ENCODE results near the gene UCP3. TPM values are rescaled to one million over a fixed set of nuclear protein-coding genes. Genes with fewer than 3 reads are reported as not detected.

Gene UCP3
- total and polyA plus RNA-seq, 8 donors: under 0.01 to 28.0 (median 0.70) TPM; not detected in 1

DNA sequence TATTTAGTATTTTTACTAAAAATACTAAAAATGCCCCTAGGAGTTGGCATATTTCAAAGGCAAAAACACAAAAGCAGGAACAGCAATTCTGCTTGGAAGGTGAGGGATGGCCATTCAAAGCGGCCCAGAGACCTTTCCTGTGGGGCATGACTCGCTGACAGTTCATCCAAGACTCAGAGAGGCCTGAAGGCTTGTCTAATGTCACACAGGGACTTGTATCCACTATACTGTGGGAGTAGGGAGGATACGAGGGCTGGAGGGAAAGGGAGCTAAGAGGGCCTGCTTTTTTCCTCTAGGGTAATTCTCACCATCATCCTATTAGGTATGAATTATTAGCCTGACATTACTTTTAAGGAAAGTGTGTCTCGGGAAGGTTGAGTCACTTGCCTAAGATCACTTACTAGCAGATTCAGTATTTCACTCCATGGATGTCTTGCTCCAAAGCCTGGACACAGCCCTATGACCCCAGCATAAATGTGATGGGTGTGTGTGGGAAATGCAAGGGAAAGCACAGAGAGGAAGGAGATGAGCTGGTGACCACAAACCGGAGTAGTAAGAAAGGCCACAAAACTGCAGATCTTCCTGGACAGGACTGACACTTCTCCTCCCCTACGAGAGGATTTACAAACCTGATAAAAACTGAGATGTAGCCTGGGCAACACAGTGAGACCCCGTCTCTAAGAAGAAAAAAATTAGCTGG, 16.7 kb upstream of the UCP3 start:
- Histone ChIP-seq H3K4me1 (peaks cover 0 to 36% (median 6%) of the 10 kb centered on the region in 4 donors), H3K36me3 (peaks cover 0 to 40% (median 35%) of the 10 kb centered on the region in 4 donors), H3K27me3 (no peaks in the 10 kb centered on the region), H3K27ac (no peak overlapping the region), H3K4me3 (no peak overlapping the region), H3K9me3 (no peaks in the 10 kb centered on the region)
- intact Hi-C loops (cut with DNase I; ENCODE audit: low total_unique reads): loop anchor here (10.0 kb wide), 1 partner anchor 51 kb away; no protein-coding TSS in a partner anchor
- 85 to 92% (median 91%) methylated on average over 7 of the region's 7 CpGs for WGBS, 5 donors
- no peak for DNase-seq
- TF ChIP-seq EP300 (IDR thresholded peaks at IDR 0.05): no peak
- TF ChIP-seq POLR2AphosphoS5 (IDR thresholded peaks at IDR 0.05): no peak
- no peak for TF ChIP-seq CTCF (IDR thresholded peaks at IDR 0.05)
- TF ChIP-seq POLR2A (IDR thresholded peaks at IDR 0.05): no peak

DNA sequence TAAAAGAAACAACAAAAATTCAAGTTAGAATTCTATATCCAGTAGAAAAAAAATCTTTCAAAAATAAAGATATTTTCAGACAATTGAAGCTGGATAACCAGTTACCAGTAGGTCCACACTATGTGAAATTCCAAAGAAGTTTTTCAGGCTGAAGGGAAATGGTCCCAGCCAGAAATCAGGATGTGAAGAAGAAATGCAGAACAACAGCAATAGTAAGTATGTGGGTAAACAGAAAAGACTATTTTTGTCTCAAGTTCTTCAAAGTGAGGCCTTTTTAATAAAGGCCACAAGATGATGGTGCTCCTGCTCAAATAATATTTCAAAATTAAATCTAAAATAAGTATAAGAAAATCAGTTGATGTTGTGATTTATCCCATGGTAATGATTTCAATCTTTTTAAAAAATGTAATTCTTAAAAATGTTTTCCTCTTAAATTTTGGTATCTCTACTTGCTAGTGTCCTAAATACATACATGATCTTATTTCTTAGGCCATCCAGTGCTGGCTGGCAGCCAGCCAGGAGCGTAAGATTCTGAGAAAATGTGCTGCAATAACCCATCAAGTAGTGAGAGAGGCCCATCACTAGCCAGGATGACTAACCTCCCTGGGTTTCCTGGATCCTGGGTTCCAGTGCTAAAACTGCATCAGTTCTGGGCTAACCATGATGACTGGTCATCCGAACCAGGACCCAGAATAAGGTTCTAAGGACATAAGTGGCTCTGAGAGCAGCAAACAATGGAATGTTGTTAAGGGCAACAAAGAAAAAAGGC, 15.6 kb upstream of the UCP3 start:
- no peak for TF ChIP-seq EP300 (IDR thresholded peaks at IDR 0.05)
- TF ChIP-seq CTCF (IDR thresholded peaks at IDR 0.05): no peak
- TF ChIP-seq POLR2AphosphoS5 (IDR thresholded peaks at IDR 0.05): no peak
- no peak for TF ChIP-seq POLR2A (IDR thresholded peaks at IDR 0.05)
- Histone ChIP-seq H3K27me3 (no peaks in the 10 kb centered on the region), H3K9me3 (no peaks in the 10 kb centered on the region), H3K36me3 (peaks cover 0 to 38% (median 28%) of the 10 kb centered on the region in 4 donors), H3K4me3 (no peak overlapping the region), H3K27ac (peak overlapping the region in 2 of 5 donors; percentile 14 to 18), H3K4me1 (peaks cover 11 to 47% (median 16%) of the 10 kb centered on the region in 4 donors)
- intact Hi-C loops (cut with DNase I; ENCODE audit: low total_unique reads): loop anchor here (10.0 kb wide), 1 partner anchor 50 kb away; no protein-coding TSS in a partner anchor
- peak; percentile 40 to 53 for DNase-seq
- WGBS, 5 donors: 57 to 84% (median 77%) methylated on average over 2 of the region's 2 CpGs

DNA sequence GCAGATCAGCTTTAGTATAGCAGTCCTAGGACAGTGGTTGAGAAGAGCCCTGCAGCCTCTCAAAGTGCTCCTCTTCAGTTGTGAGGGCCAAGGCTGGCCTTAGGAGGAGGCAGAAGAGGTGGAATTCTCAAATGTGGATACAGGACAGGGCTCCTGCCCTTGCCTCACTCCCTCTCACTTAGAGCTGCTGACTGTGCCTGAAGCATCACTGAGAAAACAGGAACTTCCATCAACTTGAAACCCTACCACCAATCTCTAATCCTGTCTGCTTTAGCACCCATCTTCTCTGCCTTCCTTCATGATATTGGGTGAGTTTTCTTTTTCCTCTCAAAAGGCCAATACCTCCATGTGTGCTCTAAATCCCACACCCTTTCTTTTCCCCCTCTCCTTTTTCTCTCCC, 14.4 kb upstream of the UCP3 start:
- Histone ChIP-seq H3K27ac (peak overlapping the region in 2 of 5 donors; percentile 10 to 40), H3K4me3 (no peak overlapping the region), H3K36me3 (peaks cover 0 to 30% (median 20%) of the 10 kb centered on the region in 4 donors), H3K9me3 (no peaks in the 10 kb centered on the region), H3K4me1 (peaks cover 21 to 59% (median 28%) of the 10 kb centered on the region in 4 donors), H3K27me3 (no peaks in the 10 kb centered on the region)
- intact Hi-C loops (cut with DNase I; ENCODE audit: low total_unique reads): loop anchor here (10.0 kb wide), 1 partner anchor 48 kb away; no protein-coding TSS in a partner anchor
- no peak for DNase-seq
- no peak for TF ChIP-seq CTCF (IDR thresholded peaks at IDR 0.05)
- TF ChIP-seq POLR2A (IDR thresholded peaks at IDR 0.05): no peak
- TF ChIP-seq EP300 (IDR thresholded peaks at IDR 0.05): no peak
- no peak for TF ChIP-seq POLR2AphosphoS5 (IDR thresholded peaks at IDR 0.05)

DNA sequence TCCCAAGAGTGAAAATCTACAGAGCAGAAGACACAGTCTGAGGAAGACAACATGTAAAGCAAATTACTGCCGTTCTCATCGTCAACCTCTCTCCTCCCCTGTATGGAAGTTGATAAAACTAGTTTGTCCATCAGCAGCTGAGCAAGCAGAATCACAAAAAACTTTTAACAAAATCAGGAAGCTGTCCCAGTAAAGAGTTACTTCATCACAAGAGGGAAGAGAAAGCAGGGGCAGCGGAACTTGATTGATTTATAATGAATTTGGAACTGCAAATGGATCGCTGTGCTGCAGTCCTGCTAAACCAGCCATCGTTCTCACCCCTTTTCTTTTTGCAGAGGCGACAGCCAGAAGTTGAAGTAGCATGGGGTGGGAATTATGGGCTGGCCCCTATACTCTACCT, 13.7 kb upstream of the UCP3 start:
- Histone ChIP-seq H3K27ac (peak overlapping the region in 2 of 5 donors; percentile 10 to 40), H3K9me3 (no peaks in the 10 kb centered on the region), H3K27me3 (no peaks in the 10 kb centered on the region), H3K4me1 (peaks cover 29 to 66% (median 35%) of the 10 kb centered on the region in 4 donors), H3K36me3 (peaks cover 0 to 26% (median 14%) of the 10 kb centered on the region in 4 donors), H3K4me3 (no peak overlapping the region)
- intact Hi-C loops (cut with DNase I; ENCODE audit: low total_unique reads): loop anchor here (10.0 kb wide), 1 partner anchor 48 kb away; no protein-coding TSS in a partner anchor
- TF ChIP-seq POLR2A (IDR thresholded peaks at IDR 0.05) (no peak), CTCF (IDR thresholded peaks at IDR 0.05) (no peak), EP300 (IDR thresholded peaks at IDR 0.05) (no peak), POLR2AphosphoS5 (IDR thresholded peaks at IDR 0.05) (no peak)
- DNase-seq: no peak
- 89 to 95% (median 94%) methylated on average over 6 of the region's 6 CpGs for WGBS, 5 donors

Data from stomach (tissue), 9 donors.